GM19372 (cell line): ENCODE measurements around the gene SENP5.

Source experiments
- ATAC-seq: cut with Tn5 transposase; IDR thresholded peaks from one replicate; pipeline ENCODE4 v1.9.1; 2021; ENCODE audit warnings: mild to moderate bottlenecking, low read depth, moderate library complexity; ENCODE audit not compliant: unreplicated experiment

Gene SENP5

GRCh38 chr3:196886144-196886543, 18.4 kb downstream of the SENP5 start:
- no peak for ATAC-seq

GRCh38 chr3:196889844-196890708, 22.4 kb downstream of the SENP5 start:
- no peak for ATAC-seq

GRCh38 chr3:196894557-196895295, 27.0 kb downstream of the SENP5 start:
- ATAC-seq: no peak

DNA sequence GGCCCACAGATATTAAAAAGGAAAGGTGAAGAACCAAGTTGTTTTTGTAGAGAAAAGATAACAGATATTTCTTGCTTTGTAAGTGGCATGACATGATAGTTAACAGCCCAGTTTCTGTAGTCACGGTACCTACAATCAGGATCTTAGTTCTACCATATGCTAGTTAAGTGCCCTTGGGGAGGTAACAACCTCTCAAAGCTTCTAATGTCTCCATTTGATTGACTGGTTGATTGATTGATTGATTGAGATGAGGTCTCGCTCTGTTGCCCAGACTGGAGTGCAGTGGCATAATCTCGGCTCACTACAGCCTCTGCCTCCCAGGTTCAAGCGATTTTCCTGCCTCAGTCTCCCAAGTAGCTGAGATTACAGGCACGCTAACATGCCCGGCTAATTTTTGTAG, 28.5 kb downstream of the SENP5 start:
- no peak for ATAC-seq

DNA sequence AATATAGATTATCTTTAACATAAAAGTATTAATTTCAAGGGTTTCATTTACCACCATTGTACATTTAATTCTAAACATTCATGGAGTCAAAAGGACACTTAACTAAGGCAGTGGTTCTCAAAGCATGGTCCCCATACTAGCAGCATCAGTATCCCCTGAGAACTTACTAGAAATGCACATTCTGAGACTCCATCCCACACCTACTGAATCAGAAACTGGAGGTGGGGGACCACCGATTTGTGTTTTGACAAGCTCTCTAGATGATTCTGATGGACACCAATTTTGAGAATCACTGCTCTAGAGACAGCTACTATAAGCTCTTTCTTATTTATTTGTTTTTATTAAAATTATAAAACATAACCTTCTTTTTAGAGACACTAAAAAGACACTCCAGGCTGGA, 34.0 kb downstream of the SENP5 start:
- ATAC-seq: no peak

DNA sequence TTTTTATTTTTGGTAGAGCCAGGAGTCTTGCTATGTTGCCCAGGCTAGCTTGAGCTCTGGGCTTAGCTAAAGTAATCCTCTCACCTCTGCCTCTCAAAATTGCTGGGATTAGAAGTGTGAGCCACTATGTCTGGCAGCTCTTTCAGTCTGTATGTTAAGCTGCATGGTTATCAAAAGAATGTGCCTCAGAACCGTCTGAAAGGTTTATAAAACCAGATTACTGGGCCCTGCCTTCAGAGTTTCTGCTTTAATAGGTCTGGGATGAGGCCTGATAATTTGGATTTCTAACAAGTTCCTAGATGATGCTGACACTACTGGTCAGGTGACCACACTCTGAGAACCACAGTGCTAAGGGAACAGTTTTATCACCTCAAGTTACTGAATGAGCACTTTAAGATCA, 34.6 kb downstream of the SENP5 start:
- ATAC-seq: no peak

DNA sequence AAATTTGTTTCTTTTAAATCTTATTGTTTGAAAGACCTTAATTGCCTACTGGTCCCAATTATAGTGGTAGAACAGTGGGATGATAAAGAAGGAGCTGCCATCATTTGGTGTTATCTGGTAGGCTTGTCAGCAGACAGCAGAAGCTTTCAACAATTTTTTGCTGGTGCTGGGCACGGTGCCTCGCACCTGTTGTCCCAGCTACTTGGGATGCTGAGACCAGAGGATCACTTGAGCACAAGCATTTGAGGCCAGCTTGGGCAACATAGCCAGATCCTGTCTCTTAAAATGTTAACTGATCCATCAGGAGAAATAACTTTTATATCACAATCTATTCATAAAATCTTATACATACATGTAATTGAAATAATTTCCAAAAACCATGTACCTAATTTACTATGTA, 36.0 kb downstream of the SENP5 start:
- ATAC-seq: no peak

- no peak for ATAC-seq
Observed at GRCh38 chr3:196914866-196915265, 47.1 kb downstream of the SENP5 start.

- no peak for ATAC-seq
Observed at GRCh38 chr3:196915375-196915774, 47.7 kb downstream of the SENP5 start.

DNA sequence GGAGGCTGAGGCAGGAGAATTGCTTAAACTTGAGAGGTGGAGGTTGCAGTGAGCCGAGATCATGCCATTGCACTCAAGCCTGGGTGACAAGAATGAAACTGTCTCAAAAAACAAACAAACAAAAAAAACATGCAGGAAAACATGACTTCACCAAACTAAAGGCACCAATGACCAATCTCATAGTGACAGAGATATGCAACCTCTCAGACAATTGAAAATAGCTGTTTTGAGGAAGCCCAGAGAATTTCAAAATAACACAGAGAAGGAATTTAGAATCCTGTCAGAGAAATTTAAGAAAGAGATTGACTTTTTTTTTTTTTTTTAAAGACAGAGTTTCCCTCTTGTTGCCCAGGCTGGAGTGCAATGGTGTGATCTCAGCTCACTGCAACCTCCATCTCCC, 48.5 kb downstream of the SENP5 start:
- ATAC-seq: no peak

GRCh38 chr3:196916995-196917394, 49.3 kb downstream of the SENP5 start:
- no peak for ATAC-seq

GRCh38 chr3:196918968-196919367, 51.2 kb downstream of the SENP5 start:
- no peak for ATAC-seq

DNA sequence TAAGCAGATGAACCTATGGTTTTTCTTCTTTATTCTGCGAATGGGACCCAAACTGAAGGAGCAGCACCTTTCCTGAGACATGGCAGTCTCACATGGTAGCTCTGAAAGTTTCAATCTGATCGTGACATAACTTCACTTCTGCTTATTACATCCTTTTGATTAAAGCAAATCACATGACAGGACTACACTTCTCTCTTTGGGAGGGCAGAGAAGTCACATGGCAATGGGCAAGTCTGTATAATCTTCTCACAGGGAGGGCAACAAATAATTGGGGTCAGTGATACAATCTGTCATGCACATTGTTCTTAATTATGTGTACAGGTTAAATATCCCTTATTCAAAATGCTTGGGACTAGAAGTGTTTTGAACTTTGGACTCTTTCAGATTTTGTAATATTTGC, 53.0 kb downstream of the SENP5 start:
- no peak for ATAC-seq

DNA sequence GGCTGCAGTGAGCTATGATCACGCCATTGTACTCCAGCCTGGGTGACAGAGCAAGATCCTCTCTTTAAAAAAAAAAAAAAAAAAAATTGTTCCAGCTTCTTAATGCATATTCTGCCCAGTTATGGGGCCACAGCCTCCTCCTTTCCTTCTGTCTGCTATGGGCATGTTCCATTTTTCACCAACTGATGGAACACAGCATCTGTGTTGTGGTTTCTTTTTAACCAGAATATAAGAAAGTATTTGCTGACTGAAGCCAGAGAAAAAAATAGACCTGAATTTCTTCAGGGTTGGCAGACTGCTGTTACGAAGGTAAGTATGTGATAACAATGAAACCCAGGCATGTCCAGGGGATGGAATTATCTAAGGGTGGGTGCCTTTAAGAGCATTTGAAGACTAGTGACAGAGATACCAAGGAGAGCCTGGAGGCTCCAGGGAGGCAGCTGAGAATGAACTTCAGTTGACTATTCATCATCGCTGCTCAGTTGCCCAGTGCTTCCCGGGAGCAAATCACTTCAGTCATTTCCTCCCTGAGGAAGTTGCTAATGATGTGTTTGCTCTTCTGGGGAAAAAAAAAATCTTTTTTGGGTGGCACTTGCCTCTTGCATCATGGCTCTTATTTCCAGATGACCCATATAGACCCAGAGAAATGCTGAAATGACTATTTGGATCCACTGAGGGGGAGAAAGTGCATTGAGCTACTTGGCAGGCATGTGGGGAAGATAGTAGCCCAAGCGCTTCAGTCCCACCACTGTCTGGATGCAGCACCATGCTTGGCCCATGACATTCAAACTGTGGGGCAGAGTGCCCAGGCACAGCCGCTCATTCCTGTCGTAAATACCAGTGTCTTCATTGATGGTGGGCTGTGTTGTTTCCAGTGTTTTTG, 60.1 kb downstream of the SENP5 start:
- ATAC-seq: no peak

DNA sequence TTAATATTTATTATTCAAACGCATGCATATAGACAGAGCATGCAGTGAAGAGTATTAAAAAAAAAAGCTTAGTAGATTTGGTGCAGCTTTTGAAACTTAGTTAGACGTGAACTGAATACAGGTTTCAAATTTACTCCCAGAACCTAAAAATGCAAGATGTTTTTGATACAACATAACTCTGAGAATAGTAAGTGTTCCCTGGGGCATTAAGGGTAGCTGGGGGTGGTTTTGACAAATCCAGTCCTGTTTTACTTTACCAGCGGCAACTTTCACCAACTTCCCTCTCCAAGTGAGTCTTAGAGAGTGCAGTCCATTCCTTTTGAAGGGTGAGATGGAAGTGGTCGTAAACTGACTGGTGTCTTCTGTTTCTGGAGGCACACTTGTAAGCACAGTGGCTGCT, 63.4 kb downstream of the SENP5 start:
- no peak for ATAC-seq

DNA sequence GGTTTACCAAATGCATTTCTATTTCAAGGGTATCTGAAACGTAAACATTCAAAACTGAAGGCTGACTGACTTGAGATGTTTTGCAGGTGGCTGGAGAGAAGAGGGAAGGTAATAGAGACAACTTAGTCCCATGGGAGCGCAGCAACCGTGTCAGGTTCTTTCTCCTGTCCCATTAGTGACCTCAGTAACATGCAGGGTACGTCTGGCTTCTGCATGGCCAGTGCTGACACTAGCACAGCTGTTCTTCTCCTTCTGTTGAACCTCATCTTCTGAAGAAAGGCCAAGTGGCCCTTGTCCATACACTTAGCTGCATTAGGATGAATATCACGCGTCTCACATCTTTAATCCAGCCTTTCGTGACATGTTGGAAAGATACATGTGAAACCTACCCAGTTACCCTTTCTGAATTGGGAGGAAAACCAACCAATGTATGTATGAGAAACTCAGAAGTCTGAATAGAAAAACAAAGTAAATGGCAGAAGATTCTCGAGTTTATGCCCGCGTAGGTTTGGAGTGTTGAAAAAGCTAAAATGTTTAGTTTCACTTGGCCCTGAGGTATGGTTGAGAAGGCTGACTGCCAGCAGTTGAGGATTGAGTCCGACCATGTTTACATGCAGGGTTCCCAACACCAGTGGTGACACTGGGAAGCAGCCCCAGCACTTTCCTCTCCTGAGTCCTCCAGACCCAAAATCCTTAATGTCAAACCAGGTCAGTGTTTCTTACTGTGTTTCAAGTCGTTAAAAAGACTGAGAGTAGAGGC, 64.3 kb downstream of the SENP5 start:
- ATAC-seq: no peak

DNA sequence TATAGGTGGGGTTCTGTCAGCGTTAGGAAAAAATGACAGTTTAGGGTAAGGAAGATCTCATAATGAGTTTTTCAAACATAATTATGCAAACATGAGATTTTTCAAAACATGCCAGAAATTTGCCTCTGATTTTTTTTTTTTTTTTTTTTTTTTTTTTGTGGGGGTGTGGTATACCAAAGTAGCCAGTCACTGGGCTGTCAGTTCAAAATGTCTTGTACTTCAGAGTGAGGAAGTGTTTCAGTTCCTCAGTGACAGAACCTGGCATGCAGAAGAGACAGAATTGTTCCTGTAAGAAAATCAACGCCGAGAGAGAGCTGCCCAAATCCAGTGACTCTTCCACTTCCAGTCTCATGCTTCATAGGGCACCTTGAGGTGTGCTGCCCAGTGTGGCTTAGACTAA, 64.9 kb downstream of the SENP5 start:
- ATAC-seq: no peak

DNA sequence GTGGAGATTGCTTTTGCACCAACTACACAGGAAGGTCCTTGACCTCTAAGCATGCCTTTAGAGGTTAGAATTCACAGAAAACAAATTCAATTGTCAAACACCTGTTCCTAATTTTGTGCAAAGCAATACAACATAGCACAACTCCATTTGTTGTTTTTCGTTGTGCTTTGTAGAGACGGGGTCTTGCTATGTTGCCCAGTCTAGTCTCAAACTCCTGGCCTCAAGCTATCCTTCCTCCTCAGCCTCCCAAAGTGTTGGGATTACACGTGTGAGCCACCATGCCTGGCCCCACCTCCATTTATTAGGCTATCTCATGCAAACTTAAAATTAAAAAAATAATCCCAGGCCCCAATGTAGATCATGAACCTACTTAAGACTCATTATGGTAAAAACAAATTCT, 68.6 kb downstream of the SENP5 start:
- no peak for ATAC-seq

- ATAC-seq: no peak
Observed at GRCh38 chr3:196938124-196938523, 70.4 kb downstream of the SENP5 start.

GRCh38 chr3:196938576-196938975, 70.9 kb downstream of the SENP5 start:
- ATAC-seq: no peak
